GM12874 (cell line): Measurements from ENCODE around the gene EML5.

ENCODE experiments used
- TF ChIP-seq, protein P1 (sequence below): IDR thresholded peaks from 2 replicates; pipeline ENCODE4 v1.5.1; 2011; ENCODE audit warnings: low read depth, mild to moderate bottlenecking, control low read depth, low read length, moderate library complexity; ENCODE audit not compliant: insufficient read depth

The EML5 gene

DNA sequence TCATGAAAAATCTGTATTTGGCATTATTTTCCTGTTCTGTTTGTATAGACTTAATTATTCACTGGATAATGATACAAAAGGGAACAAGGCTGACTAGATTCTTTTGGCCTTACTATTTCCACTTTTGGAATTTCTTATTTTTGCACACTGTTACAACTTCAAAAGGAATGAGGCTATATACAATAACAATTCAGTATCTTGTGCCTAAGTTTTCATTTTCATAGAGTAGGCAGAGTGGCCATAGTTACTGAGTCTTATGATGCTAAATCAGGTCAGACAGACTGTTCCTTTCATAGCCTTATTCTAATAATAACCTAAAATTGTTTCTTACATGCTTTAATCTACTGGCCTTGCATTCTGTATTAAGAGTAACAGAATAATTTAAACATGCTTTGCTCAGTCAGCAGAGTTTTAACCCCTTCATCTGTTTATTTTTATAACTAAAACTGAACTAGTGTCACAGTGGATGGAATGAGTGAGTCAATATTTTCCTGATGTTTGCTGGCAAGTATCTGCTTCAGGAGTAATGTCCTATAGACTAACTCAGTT lies 42.2 kb upstream of the EML5 start:
- TF ChIP-seq, protein P1, sequence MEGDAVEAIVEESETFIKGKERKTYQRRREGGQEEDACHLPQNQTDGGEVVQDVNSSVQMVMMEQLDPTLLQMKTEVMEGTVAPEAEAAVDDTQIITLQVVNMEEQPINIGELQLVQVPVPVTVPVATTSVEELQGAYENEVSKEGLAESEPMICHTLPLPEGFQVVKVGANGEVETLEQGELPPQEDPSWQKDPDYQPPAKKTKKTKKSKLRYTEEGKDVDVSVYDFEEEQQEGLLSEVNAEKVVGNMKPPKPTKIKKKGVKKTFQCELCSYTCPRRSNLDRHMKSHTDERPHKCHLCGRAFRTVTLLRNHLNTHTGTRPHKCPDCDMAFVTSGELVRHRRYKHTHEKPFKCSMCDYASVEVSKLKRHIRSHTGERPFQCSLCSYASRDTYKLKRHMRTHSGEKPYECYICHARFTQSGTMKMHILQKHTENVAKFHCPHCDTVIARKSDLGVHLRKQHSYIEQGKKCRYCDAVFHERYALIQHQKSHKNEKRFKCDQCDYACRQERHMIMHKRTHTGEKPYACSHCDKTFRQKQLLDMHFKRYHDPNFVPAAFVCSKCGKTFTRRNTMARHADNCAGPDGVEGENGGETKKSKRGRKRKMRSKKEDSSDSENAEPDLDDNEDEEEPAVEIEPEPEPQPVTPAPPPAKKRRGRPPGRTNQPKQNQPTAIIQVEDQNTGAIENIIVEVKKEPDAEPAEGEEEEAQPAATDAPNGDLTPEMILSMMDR, result no peak

GRCh38 chr14:88831284-88831683 lies 38.5 kb upstream of the EML5 start:
- TF ChIP-seq, protein P1, result no peak

DNA sequence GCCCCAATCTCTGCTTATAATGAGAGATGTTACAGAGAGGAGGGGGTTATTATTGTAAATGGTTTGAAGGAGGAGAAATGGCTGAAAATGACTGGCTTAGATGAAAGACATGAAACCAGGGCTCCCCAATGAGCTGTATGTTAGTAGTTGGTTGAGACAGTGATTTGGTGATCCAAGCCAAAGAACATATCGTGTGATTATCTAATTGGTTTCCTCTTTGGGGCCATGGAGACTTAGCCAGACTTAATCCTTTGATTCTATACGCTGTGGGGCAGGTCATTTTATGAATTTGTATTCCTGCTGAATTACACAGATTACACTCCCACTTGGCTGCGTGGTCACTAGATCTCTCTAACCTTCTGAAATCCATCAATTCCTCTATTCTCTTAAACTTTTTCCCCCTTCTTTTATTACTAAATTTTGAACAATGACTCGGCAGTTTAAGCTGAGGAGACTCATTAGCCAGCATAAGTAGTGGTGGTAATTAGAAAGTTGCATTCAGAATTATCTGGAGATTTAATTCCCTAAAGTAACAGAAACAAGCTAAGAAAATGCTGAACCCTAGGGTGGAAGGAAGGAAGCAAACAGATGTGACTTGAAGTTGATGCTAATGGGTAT lies 37.0 kb upstream of the EML5 start:
- TF ChIP-seq, protein P1, result no peak

DNA sequence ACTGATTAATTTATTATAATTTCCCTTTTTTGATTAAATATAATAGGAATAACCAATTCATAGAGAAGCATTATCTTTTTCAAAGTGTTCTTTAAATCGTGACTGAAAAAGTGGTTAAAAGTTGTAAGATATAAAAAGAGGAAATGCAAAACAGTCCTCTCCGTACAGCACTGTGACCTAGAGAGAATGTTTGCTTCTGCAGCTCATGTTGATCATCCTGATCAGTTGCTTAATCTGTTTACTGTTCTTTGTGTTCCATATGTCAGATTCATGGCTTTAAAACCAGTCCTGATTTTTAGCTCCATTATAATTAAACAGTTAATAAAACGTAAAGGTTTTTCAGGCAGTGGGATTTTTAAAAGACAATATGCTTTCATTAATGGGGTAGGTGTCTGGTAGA lies 36.4 kb upstream of the EML5 start:
- TF ChIP-seq, protein P1, result no peak

DNA sequence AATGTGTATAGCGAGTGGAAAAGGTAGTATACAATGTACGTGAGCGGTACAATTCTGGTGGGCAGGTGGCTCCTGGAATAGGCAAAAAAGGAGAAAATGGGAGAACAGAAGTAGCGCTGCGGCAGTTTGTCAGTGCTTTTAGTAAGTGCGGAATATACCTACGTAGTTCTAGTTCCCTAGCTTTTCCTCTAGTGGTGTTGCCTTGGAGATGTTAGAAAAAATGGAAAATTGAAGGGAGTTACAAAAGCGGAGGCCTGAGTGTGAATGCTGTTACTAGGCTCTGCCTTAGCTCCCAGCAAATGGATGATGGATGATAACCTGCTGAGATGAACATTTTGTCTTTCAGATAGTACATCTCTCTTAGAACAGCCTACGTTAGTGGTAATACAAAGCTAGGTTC lies 32.8 kb upstream of the EML5 start:
- TF ChIP-seq, protein P1, result no peak

DNA sequence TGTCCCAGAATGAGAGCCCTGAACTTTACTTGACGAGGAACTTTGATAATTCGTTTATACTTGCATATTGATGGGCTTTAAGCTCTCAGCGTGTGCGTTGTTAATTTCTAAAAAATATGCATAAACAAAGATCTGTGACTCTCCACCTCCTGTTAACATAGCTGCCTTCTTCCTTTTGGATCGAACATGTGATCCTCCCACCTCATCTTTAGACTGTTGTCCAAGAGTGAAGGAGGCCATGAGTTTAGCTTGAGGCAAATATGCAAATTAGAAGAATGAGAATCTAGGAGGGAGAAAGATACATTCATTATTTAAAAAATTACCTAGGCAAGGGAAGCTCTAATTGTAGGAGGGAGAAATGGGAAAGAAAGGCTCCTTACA lies 32.3 kb upstream of the EML5 start:
- TF ChIP-seq, protein P1, result no peak

GRCh38 chr14:88824314-88825077 lies 31.7 kb upstream of the EML5 start, which contains the start of gene TTC8:
Gene TTC8 (plus strand): TSS chr14:88824651. CDS start chr14:88824708, 57 bp downstream.
- TF ChIP-seq, protein P1, result no peak
